H1 (cell line): ENCODE results near the gene ARHGAP26. TPM values are rescaled to one million over a fixed set of nuclear protein-coding genes. Genes with fewer than 3 reads are reported as not detected.

Experiments
- CBX5 ChIP-seq: fragments of 300-800, 300-1000 bp; sonication (generic); IDR thresholded peaks from 2 replicates; pipeline ENCODE4 v1.7.1; 2016; ENCODE audit warnings: antibody characterized with exemption, low read length, low read depth
- SIRT6 ChIP-seq: IDR thresholded peaks from one replicate; pipeline ENCODE4 v1.7.1; 2012; ENCODE audit warnings: low read length, inconsistent platforms
- SP2 ChIP-seq: IDR thresholded peaks from 2 replicates; pipeline ENCODE4 v1.6.1; 2012; ENCODE audit warnings: mild to moderate bottlenecking, low read length, inconsistent platforms
- TAF1 ChIP-seq: IDR thresholded peaks from 2 replicates; pipeline ENCODE4 v1.6.1; 2011; ENCODE audit warnings: mild to moderate bottlenecking, low read depth, low read length
- TEAD4 ChIP-seq: IDR thresholded peaks from 2 replicates; pipeline ENCODE4 v1.6.1; 2012; ENCODE audit warnings: low read depth, low read length, inconsistent platforms, mixed read lengths
- USF2 ChIP-seq: IDR thresholded peaks from 2 replicates; pipeline ENCODE4 v1.6.1; 2011; ENCODE audit warnings: low read length, improper control_type of control experiment
- polyA plus RNA-seq, 7 experiments: library from polyadenylated mRNA; depleted of rRNA in 3 of 7; stranded (reverse) in 5 of 7; unstranded in 2 of 7; fragments of >200 nt in 5 of 7; fragments of 200-250 nt in 2 of 7; gene quantifications; 1 replicate in 5 of 7; 2 replicates in 1 of 7; 4 replicates in 1 of 7; pipeline versions ENCODE4 v1.2.1 to v1.2.3, GENCODE V29; 2011 to 2013; ENCODE audit warnings: missing spikeins in 2 of 7, mixed read lengths in 2 of 7
- total RNA-seq: library from RNA; stranded (reverse); fragmentation: NEBNext Ultra II Directional; extraction: Animal tissue kit (Norgen Biotek cat#: 25700); gene quantifications from 2 replicates; pipeline ENCODE4 v1.2.1, GENCODE V29; 2021

The ARHGAP26 gene
- total and polyA plus RNA-seq, 2 of the 8 experiments (the other 6 are each of a cell fraction or from before 2014, with no cell fraction given) = 7.1 to 24.8 TPM

- no peak for TF ChIP-seq USF2
- TF ChIP-seq TEAD4 = no peak
- TF ChIP-seq TAF1 = no peak
- no peak for TF ChIP-seq SIRT6
- TF ChIP-seq CBX5 = no peak
- TF ChIP-seq SP2 = no peak
Measured at GRCh38 chr5:143068712-143069111, 298.5 kb downstream of the ARHGAP26 start (continued).
